Measurements from ENCODE around the gene TCF7L1.

GRCh38 chr2:85116207-85116606 is 17.0 kb upstream of the TCF7L1 start:
- TF ChIP-seq CTCF (IDR thresholded peaks at IDR 0.05) (no peak), REST (IDR thresholded peaks at IDR 0.05; ENCODE audit: insufficient read depth in 1 of 2, low read depth in 2 of 2, low read length in 1 of 2) (no peak), POLR2AphosphoS5 (IDR thresholded peaks at IDR 0.05; ENCODE audit: low read depth, low read length) (no peak), TCF7L2 (IDR thresholded peaks at IDR 0.05; ENCODE audit: low read depth, low read length) (no peak)

All from Panc1 (cell line).